SW 1271 (cell line): ENCODE results near the gene PCDH15.
"Not testable (repeated sequence)": the region's sequence is repeated elsewhere in the genome, so short reads cannot be mapped to it uniquely, and the experiment has no call there.

Experiments used
- DNase-seq, 2 experiments: peaks; one replicate each; lab custom pipeline; 2025; lab: John Stamatoyannopoulos, UW

The PCDH15 gene

DNA sequence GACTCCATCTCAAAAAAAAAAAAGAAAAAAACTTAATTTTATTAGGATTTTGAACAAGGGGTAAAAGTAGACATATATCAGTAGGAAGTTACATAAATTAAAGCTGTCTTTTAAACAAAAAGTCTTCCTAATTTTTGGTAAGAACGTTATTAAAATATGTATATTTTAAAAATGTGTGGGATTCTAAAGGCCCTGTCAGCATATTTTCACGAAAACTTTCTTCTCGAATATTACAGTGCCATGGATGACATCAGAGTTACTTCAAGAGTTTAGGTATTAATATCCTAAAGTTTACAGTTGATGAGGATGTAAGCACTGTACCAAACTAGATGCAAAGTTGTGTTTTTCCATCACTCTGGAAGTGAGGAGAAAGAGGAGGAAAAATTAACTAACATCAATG lies 820.8 kb downstream of the PCDH15 start:
- no peak for DNase-seq

DNA sequence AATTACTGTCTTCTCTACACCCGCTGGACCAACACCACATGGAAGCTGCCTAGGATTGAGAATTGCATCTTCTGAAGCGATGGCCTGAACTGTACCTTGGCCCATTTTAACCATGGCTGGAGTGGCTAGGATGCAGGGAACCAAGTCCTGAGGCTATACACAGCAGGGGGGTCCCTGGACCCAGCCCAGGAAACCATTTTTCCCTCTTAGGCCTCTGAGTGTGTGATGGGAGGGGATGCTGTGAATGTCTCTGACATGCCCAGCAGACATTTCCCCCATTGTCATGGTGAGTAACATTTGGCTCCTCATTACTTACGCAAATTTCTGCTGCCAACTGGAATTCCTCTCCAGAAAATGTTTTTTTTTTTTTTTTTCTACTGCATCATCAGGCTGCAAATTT lies 822.7 kb downstream of the PCDH15 start:
- no peak for DNase-seq

DNA sequence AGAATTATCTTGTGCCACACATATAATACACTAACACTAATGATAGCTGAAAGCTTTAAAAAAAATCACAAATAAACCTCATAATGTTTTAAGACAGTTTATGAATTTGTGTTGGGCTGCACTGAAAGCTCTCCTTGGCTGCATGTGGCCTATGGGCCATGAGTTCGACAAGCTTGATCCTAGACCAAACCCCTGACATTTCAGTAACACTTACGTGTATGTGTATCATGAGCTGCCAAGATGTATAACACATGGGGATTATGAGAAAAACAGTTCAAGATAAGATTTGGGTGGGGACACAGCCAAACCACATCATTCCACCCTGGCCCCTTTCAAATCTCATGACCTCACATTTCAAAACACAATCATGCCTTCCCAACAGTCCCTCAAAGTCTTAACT lies 823.8 kb downstream of the PCDH15 start:
- no peak for DNase-seq

DNA sequence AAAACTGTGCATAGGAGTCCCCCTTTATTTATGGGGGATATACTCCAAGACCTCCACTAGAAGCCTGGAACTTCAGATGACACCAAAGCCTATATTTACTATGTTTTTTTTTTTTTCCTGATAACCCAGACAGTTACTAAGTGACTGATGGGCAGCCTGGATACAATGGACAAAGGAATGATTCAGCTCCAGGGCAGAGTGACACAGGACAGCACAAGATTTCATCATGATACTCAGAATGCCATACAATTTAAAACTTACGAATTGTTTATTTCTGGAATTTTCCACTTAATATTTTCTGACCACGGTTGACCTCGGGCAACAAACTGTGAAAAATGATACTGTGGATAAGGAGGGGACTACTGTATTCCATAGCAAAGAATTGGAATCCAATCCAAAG lies 843.6 kb downstream of the PCDH15 start:
- peak in 1 of 2 experiments; percentile 11 for DNase-seq

DNA sequence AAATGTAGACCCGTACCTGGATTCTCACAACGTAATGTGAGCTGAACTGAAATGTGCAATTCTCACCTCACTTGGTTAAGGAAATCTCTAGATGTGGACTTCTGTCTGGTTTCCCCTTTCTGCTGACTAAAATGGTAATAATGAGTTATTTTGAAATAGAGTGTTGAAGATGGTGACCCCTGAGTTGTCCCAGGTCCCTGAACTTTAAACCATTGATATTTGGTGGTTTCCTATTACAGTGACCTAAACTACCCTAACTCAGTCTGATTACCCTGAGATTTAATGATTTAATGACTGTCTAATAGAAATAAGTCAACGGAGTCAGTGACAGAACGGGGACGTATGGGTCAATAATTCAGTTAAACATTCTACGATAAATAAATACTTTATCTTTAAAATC lies 845.9 kb downstream of the PCDH15 start:
- no peak for DNase-seq

DNA sequence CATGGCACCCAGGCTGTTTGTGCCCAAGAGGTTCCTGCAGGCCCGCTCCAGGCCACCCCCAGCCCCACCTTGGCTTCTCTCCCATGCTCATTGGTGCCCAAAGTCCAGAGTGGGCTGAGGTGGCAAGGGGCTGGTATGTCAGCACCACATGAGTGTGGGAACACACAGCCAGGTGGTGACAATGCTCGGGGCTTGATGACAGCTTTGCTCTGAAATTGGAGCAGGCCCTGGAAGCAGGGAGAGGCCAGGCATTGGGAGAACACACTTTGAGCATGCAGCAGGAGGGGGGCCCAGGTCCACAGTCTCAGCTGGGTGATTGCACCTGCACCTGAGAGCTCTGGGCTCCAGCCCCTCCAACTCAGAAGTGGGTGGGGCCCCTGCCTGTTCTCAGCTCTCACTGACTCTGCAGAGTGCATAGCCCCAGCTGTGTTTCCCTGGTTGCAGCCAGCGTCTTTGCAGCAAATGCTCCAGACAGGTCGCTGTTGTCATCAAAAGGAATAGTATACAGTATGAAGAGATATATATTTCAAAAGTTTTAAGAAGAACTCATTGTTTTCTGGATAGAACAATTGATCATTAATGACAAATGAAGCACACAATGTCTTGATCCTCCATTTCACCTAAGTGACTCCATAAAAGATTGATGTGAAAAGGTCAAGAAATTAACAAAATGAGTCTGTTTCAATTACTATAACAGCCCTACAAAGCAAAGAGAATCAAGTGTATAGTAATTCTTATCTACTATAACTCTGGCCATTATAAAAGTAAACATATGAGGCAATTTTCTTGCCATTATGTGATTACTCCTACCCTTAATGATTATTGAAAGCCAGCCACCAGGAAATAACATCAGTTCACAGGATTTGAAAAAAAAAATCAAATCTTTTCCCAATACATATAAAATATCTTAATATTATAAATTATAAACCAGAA lies 848.1 kb downstream of the PCDH15 start:
- DNase-seq = no peak

DNA sequence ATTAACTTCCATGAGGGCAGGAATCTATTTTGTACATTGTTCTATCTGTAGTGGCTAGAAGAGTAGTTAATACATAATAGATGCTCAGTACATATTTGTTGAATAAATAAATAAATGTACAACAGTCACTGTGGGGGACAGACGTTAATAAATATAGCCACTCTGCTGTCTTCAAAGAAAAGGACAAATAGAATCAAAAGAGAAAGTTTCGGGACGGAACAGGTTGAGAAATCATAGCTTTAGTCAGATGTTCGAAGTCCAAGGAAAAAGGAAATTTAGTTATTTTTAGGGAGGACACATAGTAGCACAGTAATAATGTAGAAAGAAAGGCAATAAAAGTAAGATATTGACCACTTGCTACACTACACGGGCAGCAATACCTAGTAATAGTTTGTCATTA lies 861.4 kb downstream of the PCDH15 start:
- no peak for DNase-seq

DNA sequence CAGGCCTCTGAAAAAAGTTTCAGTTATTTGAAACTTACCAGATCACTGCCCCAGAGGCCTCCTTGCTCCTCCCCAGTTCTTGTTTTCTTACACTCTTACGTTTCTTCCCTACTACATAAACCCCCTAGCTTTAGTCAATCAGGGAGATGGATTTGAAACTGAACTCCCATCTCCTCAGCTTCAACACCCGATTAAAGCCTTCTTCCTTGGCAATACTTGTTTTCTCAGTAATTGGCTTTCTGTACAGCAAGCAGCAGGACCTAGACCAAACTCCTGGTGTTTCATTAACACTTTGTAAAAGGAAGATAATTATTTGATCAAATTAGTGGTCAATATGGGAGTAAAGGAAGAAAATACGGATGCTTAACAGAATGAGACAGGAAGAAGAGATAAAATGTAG lies 870.4 kb downstream of the PCDH15 start:
- DNase-seq = no peak

DNA sequence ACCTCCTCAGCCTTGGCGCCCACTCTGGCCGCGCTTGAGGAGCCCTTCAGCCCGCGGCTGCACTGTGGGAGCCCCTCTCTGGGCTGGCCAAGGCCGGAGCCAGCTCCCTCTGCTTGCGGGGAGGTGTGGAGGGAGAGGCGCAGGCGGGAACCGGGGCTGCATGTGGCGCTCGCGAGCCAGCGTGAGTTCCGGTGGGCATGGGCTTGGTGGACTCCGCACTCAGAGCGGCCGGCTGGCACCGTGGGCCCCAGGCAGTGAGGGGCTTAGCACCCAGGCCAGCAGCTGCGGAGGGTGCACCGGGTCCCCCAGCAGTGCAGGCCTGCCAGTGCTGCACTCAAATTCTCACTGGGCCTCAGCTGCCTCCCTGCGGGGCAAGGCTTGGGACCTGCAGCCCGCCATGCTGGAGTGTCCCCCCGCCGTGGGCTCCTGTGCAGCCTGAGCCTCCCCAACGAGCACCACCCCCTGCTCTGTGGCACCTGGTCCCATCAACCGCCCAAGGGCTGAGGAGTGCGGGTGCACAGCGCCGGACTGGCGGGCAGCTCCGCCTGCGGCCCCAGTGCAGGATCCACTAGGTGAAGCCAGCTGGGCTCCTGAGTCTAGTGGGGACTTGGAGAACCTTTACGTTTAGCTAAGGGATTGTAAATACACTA lies 876.9 kb downstream of the PCDH15 start:
- not testable (repeated sequence) for DNase-seq

DNA sequence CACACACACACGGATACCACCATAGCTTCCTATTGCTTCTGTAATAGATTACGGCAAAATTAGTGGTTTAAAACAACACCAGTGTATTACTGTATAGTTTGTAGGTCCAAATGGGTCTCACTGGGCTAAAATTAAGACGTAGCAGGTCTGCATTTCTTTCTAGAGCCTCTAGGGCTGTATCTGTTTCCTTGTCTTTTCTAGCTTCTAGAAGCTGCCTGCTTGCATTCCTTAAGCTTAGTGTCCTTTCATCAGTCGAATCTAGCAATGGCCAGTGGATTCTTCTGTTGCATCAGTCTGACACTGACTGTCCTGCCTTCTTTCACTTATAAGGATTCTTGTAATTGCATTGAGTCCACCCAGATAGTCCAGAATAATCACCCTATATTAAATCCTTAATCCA lies 882.3 kb downstream of the PCDH15 start:
- no peak for DNase-seq

DNA sequence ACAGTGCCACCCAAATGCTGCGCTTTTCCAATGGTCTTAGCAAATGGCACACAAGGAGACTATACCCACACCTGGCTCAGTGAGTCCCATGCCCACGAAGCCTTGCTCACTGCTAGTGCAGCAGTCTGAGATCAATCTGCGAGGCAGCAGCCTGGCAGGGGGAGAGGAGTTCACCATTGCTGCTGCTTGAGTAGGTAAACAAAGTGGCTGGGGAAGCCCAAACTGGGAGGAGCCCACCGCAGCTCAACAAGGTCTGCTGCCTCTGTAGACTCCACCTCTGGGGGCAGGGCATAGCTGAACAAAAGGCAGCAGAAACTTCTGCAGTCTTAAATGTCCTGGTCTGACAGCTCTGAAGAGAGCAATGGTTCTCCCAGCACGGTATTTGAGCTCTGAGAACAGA lies 891.2 kb downstream of the PCDH15 start:
- no peak for DNase-seq

DNA sequence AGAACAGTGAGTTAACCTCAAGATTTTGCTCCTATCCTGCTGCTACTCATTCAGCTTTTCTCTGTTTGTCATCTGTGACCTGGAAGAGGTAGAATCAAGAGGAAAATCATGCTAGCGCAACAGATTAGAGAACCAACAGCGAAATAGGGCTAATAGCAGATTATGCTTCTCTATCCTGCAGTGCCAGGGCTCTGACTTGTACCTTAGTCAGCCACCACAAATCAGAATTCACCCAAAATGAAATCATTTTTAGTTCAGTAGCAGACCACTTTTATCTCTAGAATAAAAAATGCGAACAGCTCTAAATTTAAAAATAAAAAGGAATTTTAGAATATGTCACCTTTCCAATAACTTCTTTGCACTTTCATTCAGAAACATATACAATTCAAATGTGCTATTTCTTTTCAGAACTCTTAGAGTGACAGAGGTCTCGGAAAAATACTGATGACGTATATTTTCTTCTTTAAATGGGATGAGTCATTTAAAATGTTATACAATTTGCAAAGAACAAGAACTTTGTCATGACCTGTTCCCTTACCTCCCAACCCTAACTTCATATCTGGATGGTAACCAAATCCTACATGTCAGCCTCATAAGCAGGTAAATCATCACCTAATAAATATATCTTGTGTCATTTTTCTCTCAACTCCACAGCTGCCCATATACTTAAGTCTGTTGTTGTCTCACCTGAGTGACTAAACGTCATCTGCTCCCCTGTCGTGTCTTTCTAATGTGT lies 896.4 kb downstream of the PCDH15 start:
- no peak for DNase-seq

DNA sequence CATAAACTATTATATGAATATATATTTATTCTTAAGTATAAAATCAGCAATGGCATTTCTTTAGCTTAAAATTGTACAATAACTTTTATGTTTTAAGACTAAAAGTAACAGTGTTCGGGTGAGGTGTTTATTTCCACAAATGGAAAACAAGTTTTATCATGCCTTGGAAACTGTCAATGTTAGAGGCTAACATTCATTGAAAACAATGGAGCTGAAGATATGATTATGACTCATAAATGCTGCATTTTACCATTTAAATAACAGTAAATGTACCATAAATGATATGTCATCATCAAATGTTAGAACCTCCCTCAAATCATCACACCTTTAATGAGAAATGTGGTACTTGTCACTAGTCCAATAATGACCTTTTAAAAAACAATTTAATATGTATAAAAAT lies 897.3 kb downstream of the PCDH15 start:
- no peak for DNase-seq

DNA sequence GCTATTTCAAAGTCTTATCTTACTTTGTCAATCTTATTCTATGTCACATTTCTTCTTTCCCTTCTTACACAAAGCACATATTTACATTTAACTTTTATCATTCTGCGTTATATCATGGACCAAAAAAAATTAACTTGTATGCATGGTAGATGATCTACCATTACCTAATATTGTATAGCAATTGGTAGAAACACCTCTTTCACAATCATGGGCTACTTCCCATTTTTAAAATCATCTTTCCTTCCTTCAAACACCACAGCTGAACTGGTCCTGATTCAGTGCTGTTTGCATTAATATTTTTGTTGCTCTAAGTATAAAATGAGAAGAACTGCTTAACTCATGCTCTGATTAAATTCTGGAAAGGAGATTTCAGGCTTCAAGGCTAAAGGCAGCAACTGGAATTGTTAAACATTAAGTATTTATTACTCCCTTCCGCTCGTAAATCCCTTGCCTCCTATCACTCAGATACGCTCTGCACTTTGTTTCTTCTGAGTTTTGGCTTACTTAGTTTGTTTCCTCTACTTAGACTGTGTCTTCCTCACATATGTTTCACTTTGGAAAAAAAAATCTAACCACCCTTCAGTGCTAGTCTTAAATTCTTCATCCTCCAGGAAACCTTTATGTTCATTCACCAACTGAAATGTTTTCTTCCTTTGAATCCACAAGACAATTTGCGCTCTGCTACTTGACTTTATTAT lies 901.4 kb downstream of the PCDH15 start:
- DNase-seq = no peak

DNA sequence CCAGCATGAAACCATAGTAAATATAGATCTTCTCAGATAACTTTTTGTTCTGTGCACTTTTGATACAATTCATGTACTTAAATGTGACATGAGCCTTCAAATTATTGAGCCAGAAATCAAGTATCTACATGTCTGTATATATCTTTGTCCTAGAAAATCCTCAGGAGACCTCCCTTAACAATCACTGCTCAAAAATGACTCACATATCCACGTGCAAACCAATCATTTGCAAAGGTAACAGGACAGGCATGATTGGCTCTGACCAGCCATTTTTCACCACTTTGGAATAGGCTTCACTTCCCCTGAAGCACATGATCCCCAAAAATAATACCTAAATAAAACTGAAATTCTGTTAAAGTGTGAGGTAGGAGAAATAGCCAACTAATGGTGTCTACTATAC lies 902.5 kb downstream of the PCDH15 start:
- DNase-seq = no peak

DNA sequence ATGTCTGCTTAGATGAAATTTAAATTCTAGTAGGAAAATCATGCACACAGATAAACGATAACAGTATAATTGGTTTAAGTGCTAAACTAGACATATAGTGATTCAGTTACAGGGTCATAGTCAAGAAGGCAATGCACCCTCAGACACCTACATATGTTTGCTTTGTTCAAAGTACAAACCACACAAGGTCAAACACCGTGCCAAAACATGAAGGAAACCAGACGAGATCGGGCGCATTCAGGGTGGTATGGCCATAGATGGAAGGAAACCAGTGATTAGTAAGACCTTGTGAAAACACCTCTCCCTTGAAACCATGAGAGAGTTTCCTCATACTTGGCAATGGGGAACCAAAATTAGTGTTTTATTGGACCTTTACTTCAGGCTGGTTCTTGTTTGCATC lies 906.9 kb downstream of the PCDH15 start:
- no peak for DNase-seq

DNA sequence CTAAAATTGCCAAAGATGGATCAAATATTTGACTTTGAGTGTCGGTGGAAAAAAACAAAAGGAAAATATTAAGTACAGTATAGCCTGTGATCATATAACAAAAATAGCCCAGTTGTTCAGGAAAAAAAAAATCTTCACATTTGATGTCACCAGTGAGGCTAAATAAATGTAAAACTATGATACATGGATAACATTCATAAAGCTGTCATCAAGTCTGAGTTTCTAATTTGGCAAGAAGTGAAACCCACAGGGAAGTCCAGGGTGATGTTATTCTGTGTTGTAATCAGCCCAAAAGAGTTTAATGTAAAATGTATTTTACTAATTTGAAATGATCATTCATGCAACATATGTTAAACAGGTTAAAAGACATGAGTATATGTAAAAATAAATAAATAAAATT lies 908.0 kb downstream of the PCDH15 start:
- no peak for DNase-seq

DNA sequence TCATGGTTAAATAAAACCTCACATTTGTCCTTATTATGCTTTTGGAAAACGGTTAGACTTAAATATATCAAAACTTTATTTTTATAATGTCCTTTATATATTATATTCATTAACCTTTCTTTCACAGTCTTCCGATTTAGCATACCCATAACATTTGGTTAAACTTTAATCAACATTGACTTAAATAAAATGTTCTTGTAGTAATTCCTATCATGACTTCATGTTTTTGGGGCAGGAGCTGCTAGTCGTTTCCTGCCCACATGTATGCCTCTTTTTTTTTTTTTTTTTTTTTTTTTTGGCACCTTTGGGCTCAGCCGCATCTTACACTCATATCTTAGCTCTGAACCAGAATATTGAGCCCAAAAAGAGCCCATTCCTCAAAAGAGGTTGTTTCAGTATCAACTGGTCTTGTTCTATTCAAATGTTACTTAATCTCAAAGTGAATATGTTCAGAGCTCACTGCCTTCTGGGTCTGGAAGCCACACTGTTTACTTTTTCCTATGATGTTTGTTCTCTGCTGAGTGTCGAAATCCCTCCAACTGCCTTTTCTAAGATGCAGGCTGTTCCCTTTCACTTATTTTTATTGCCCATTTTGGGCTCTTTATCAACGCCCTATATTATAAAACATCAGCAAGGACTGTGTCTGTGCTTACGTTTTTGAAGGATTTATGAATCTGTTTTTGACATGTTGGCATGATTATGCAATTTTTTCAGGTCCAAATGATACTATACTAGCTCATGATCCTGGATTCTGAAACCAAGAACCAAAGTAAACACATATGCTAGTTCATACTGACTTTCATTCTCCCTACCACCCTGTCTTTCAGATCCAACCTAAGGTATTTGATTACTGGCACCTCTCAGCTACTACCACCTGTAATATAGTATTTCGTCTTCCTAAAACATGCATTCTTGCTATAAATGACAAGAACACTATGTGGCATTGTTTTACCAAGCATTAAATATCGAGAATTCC lies 914.4 kb downstream of the PCDH15 start:
- no peak for DNase-seq

DNA sequence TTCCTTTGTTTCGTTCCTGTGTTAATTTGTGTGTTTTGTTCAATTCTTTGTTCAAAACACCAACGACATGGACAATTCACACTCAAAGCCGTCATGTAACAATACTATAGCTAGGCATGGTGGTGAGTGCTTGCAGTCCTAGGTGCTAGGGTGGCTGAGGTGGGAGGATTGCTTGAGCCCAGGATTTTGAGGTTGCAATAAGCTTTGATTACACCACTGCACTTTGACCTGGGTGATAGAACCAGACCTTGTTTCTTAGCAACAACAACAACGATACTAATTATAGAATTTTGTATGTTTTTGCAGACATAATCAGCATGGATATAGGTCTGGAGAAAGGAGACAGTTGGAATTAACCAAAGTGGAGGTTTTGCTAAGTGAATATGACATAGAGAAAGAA lies 936.2 kb downstream of the PCDH15 start:
- no peak for DNase-seq

DNA sequence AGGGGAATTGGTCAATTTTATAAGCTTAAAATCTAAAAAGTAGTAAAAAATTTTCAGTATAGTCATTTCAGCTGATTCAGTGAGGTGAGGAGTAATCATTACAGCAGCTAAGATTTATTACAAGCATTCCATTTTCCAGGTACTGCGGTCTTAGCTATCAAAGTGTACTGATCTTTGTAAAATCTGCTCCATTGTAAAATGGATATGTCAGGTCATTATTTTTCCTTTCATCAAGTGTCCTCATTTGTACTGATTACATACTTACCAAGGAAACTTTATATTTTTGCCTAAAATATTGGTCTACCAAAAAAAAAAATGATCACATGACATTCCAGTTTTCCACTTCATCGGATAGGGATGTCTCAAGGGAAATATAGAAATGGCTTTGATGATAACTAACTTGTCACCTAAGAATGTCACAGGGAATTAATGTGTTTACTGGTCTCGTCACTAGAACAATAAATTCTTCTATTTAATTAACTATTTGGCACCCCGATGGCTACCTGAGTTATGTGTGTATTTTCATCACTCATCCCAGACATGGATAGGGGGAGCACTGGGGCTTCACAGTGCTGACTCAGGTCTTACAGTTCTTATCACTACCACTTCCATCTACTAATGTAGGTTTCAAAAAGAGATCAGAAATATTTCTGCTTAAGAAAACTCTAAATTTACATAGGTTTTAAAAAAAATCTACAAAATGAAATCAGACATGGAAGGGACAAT lies 948.4 kb downstream of the PCDH15 start:
- DNase-seq = no peak
